Stimulated activated CD4-positive, alpha-beta T cell treated with anti-CD3 and anti-CD28 coated beads, Interleukin-4, amount 100 ng/mL, for 48 hours (primary cell): Measurements from ENCODE around the gene MOB1A.
"Not testable (repeated sequence)": the region's sequence is repeated elsewhere in the genome, so short reads cannot be mapped to it uniquely, and the experiment has no call there.

Experiments
- DNase-seq, 2 donors: peaks; one replicate each; pipeline ENCODE4 v3.0.0-alpha.2; 2020; ENCODE audit warnings: low read depth in 2 of 2

The MOB1A gene

GRCh38 chr2:74198461-74199274, 20.0 kb upstream of the MOB1A start, which contains the start of gene MTHFD2:
TSS of gene MTHFD2 (plus strand) at chr2:74198615. CDS start at chr2:74198642, 27 bp downstream.
- peak; percentile 90 to 91 for DNase-seq

GRCh38 chr2:74198023-74198460, 19.4 kb upstream of the MOB1A start:
- no peak for DNase-seq

GRCh38 chr2:74197049-74197448, 18.4 kb upstream of the MOB1A start:
- DNase-seq = no peak

GRCh38 chr2:74194799-74195198, 16.1 kb upstream of the MOB1A start:
- no peak for DNase-seq

GRCh38 chr2:74191596-74192380, 13.1 kb upstream of the MOB1A start:
- DNase-seq = no peak

- no peak for DNase-seq
Measured at GRCh38 chr2:74188696-74189095, 10.0 kb upstream of the MOB1A start.

GRCh38 chr2:74188018-74188601, 9.4 kb upstream of the MOB1A start:
- DNase-seq = no peak

- DNase-seq = not testable (repeated sequence)
Measured at GRCh38 chr2:74186706-74187105, 8.0 kb upstream of the MOB1A start.

- DNase-seq = no peak
Measured at GRCh38 chr2:74186038-74186437, 7.4 kb upstream of the MOB1A start.

GRCh38 chr2:74183878-74184277, 5.2 kb upstream of the MOB1A start:
- no peak for DNase-seq

- no peak for DNase-seq
Measured at GRCh38 chr2:74181739-74182138, 3.1 kb upstream of the MOB1A start.

GRCh38 chr2:74179063-74179865, 585 bp upstream of the MOB1A start:
- DNase-seq = no peak

- DNase-seq = no peak
Measured at GRCh38 chr2:74177696-74178095, 983 bp downstream of the MOB1A start.

GRCh38 chr2:74174909-74175308, 3.8 kb downstream of the MOB1A start:
- DNase-seq = no peak

- DNase-seq = no peak
Measured at GRCh38 chr2:74168739-74169138, 9.9 kb downstream of the MOB1A start.

- DNase-seq = no peak
Measured at GRCh38 chr2:74164761-74165160, 13.9 kb downstream of the MOB1A start.

- DNase-seq = no peak
Measured at GRCh38 chr2:74162951-74163350, 15.7 kb downstream of the MOB1A start.

- DNase-seq = no peak
Measured at GRCh38 chr2:74155830-74156229, 22.8 kb downstream of the MOB1A start.

- no peak for DNase-seq
Measured at GRCh38 chr2:74152954-74153353, 25.7 kb downstream of the MOB1A start.

GRCh38 chr2:74149570-74150319, 28.9 kb downstream of the MOB1A start:
- no peak for DNase-seq

- no peak for DNase-seq
Measured at GRCh38 chr2:74149247-74149525, 29.5 kb downstream of the MOB1A start.
